ENCODE data around the gene SH3BP1.
"Not testable (repeated sequence)": the region's sequence is repeated elsewhere in the genome, so short reads cannot be mapped to it uniquely, and the experiment has no call there.

Gene SH3BP1

DNA sequence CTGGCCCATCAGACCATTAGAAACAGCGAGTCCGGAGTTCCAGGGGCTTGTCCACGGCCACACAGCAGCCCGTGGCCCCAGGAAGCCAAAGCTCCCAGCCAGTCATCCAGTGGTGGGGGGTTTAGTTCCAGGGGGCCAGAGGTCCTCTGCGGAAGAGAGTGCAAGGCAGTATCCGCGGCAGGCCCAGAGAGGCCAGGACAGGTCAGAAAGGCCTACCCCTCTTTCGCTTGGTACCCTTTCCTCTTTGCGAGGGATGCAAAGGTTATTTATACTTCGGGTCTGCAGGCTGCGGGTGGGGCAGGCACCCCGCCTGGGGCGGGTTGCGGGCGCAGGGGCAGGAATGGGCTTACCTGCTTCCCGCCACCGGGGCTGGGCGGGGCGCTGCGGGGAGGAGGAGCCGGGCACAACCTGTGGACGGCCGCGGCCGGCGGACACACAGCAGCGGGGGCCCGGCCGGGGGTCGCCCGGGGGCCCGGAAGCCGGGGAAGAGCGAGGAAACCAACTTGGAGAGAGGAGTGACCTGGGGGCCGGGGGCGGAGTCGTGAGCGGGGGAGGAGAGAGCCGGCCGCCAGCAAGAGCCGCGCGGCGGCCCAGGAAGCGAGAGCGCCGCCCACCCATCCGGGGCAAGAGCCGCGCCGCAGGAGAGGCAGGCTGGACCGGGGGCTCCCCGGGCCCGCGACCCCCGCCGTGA lies at the start of gene SH3BP1:
TSS of gene SH3BP1 (plus strand) at position 600 of the 691 bp plus-strand sequence. CDS start 119 bp downstream, outside the sequence.
- peak in 1 of 2 donors; percentile 49 for DNase-seq (ENCODE audit: low read depth in 2 of 2)

DNA sequence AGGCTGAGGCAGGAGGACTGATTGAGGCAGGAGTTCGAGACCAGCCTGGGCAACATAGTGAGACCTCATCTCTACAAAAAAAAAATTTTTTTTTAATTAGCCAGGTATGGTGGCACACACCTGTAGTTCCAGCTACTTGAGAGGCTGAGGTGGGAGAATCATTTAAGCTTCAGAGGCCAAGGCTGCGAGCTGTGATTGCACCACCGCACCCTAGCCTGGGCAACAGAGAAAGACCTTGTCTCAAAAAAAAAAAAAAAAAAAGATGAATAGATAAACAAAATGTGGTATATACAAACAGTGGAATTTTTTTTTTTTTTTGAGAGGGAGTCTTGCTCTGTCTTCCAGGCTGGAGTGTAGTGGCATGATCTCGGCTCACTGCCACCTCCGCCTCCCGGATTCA lies 48.4 kb upstream of the SH3BP1 start:
- not testable (repeated sequence) for DNase-seq (ENCODE audit: low read depth in 2 of 2)

DNA sequence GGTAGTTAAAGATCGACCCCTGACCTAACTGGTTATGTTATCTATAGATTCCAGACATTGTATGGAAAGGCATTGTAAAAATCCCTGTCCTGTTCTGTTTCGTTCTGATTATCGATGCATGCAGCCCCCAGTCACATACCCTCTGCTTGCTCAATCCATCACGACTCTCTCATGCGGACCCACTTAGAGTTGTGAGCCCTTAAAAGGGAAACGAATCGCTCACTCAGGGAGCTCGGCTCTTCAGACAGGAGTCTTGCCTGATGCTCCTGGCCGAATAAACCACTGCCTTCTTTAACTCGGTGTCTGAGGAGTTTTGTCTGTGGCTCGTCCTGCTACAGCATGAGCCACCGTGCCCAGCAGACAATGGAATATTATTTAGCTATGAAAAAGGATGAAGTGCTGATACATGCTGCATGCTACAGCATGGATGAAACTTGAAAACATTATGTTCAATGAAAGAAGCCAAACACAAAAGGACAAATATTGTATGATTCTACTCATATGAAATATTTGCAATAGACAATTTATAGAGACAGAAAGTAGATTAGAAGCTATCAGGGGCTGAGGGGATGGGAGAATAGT lies 47.6 kb upstream of the SH3BP1 start:
- no peak for DNase-seq (ENCODE audit: low read depth in 2 of 2)

DNA sequence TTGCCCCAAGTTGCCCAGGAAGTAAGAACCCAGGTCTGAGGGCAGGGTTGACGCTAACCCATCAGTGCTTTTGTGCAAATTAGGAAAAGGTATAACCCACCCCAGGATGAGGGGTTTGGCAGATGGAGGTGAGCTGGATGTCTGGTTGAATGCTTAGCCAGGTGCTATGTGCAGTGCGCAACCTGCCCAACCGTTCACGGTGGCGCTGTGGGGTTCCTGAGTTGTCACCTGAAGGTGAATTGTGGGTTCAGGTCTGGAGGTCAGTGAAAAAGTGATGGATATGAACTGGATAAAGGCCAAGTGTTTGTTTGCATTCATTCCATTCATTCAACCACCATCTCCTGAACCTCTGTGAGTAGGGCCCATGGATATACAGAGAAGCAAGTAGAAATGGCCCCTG lies 45.2 kb upstream of the SH3BP1 start:
- no peak for DNase-seq (ENCODE audit: low read depth in 2 of 2)

DNA sequence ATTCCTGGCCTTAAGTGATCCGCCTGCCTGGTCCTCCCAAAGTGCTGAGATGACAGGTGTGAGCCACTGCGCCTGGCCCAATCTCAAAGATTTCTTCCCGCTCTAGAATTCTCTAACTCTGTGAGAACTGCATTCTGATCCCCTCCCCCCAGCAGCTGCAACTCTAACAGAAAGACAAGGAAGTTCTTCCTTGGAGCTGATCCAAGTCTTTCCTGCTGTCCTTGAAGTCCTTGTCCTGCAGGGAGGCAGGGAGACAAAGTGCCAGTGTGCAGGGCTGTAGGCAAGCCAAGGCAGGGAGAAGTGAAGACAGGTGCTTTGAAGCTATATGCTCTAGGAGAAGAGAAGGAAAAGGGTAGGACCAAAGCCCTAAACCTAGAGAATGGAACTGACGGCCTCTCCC lies 40.3 kb upstream of the SH3BP1 start:
- no peak for DNase-seq (ENCODE audit: low read depth in 2 of 2)

- DNase-seq (ENCODE audit: low read depth in 2 of 2) = no peak
These were observed 38.3 kb upstream of the SH3BP1 start for GRCh38 chr22:37601203-37601539.

DNA sequence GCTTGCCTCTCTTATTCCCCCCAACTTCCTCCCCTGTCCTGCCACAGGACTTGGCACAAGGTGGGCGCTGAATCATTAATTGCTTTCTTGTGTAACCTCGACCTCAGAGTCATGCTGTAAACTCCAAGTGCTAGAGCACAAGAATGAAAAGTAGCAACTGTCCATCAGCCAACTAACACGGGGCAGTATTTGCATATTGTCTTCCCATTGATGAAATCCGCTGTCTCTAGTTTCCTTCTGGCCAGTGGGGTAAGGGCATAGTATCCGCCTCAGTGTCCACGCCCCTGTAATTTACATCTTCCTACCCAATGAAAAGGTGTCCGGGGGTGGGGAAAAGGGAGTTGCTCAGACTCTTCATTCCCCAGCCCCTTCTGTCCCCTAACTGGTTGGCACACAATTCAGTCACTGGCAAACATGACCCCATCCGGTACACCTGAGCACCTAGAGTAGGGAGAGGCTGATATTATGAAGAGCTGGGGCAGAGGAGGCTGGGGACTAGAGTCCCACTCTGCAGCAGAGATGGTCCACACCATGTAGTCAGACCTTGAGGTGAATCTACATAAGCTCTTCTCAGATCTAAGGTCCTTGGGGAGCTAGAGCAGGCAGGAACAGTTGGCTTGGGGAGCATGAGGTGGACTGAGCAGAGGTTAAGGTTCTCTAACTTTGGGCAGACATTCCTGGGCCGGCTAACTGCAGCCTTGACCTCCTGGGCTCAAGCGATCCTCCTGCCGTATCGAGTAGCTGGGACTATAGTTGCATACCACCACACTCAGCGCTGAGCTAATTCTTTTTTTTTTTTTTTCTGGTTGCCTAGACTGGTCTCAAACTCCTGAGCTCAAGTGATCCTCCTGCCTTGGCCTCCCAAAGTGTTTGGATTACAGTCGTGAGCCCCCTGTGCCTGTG lies 37.7 kb upstream of the SH3BP1 start:
- DNase-seq (ENCODE audit: low read depth in 2 of 2) = no peak

GRCh38 chr22:37602546-37603277 lies 36.8 kb upstream of the SH3BP1 start:
- DNase-seq (ENCODE audit: low read depth in 2 of 2) = not testable (repeated sequence)

GRCh38 chr22:37604074-37604473 lies 35.4 kb upstream of the SH3BP1 start:
- no peak for DNase-seq (ENCODE audit: low read depth in 2 of 2)

DNA sequence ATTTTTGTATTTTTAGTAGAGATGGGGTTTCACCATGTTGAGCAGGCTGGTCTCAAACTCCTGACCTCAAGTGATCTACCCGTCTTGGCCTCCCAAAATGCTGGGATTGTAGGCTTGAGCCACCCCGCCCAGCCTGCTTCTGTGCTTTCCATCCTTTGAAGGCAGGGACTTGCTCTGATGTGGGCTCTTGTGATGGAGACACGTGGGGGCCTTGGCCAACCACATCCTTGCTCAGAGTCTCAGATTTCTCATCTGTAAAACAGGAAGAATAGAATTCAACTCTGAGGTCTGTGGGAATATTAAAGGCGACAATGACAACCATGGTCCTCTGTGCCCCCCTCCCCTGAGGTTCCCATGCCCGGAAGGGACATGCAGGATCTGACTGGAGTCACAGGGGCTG lies 34.6 kb upstream of the SH3BP1 start:
- DNase-seq (ENCODE audit: low read depth in 2 of 2) = no peak

- DNase-seq (ENCODE audit: low read depth in 2 of 2) = peak; percentile 91 to 92
These were observed 32.2 kb upstream of the SH3BP1 start for GRCh38 chr22:37607010-37607934.

- DNase-seq (ENCODE audit: low read depth in 2 of 2) = no peak
These were observed 31.5 kb upstream of the SH3BP1 start for GRCh38 chr22:37607935-37608476.

GRCh38 chr22:37608477-37609239 lies 30.8 kb upstream of the SH3BP1 start, which contains the start of gene GGA1:
GGA1 (plus strand) TSS chr22:37608834; CDS start chr22:37608861, 27 bp downstream.
- DNase-seq (ENCODE audit: low read depth in 2 of 2) = peak; percentile 86 to 92

DNA sequence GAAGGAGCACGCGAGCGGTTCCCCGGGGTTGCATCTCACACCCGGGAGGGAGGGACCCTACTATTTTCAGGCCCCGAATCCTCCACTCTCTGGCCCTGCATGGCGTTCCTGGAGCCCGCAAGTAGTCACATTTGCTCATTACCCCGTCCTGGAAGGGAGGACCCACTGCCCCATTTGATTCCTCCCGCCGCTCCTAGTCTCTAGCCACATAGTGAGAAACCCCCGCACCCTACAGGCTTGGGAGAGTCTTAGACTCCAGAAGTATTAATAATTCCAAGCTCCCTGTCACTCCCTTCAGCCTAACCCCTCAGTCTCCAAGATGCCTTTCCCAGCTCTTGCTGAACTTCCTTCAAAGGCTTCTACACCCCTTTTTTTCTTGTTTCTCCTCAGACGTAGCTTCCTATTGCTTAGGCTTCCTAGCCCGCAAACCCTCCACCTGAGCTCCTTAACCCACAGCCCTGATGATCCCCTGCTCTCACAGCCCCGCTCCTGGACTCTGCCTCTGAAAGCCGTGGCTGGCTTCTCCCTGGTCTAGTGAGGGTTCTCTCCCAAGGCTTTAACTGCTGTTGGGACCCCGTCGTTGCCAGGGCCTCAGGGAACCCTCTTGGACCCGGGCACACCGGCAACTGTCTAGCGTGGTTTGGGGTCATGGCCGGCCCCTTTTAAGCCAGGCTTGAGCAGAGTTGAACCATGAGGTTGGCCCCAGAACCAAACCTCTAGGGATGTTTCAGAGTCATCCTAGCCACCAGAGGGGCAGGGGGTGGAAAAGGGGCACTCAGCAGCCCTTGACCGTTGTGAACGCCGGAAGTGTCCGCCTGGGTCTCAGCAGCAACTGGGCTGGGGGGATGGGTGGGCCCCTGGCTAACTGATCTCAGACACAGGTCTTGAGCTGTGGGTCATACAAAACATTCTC lies 30.0 kb upstream of the SH3BP1 start:
- no peak for DNase-seq (ENCODE audit: low read depth in 2 of 2)

DNA sequence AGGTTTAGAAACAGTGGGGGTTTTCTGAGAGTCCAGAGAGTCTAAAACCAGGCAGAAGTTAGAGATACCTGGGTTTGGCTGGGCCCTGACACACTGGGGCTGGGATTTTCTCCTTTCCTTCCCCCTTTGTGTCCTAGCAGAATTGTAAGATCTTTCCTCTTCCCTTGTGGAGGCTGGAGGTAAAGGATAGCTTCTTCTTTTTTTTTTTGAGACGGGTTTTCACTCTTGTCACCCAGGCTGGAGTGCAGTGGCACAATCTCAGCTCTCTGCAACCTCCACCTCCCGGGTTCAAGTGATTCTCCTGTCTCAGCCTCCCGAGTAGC lies 29.4 kb upstream of the SH3BP1 start:
- DNase-seq (ENCODE audit: low read depth in 2 of 2) = not testable (repeated sequence)

- no peak for DNase-seq (ENCODE audit: low read depth in 2 of 2)
These were observed 28.9 kb upstream of the SH3BP1 start for GRCh38 chr22:37610480-37611129.

DNA sequence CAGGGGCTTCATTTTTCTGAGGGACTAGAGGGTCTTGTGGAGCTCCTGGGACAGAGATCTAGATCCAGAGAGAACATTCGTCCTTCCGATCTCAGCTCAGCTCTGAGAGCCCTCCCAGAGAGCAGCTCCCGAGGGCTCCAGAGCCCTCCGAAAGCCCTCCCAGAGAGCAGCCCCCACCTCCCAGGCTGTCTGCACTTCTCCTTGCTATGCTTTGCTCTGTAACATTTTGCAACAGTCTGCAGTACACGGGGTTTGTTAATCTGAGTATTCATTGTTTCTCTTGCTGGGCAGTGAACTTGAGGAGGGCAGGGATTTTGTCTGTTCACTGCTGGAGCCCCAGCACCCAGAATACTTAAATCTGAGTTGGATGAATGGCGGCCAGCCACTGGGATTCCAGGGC lies 28.3 kb upstream of the SH3BP1 start:
- DNase-seq (ENCODE audit: low read depth in 2 of 2) = no peak
